K562 (cell line): ENCODE measurements around the gene MVK. TPM values are rescaled to one million over a fixed set of nuclear protein-coding genes. Genes with fewer than 3 reads are reported as not detected.

Experiments used
- ATAC-seq: fragments of 200-7000 bp; cut with Tn5 transposase; 3 replicates; pipeline ENCODE4 v1.9.1; 2020; ENCODE audit warnings: moderate library complexity
- BruUV-seq: library from RNA; stranded (reverse); fragments of 400-500 nt; replicated peaks from 2 replicates; lab custom pipeline; 2021; lab: Mats Ljungman, UMichigan
- CTCF ChIA-PET: fragments of 300-600 bp; formaldehyde crosslinking; extraction: SDS; loops from one replicate; lab custom pipeline; 2021; ENCODE audit warnings: low intra/inter-chr PET ratio; lab: Yijun Ruan, JAX
- POLR2A ChIA-PET: fragments of 300-600, 350-650 bp; sonication (Branson Sonifier 250); formaldehyde crosslinking; extraction: SDS; loops from one replicate; lab custom pipeline; 2021; ENCODE audit warnings: antibody characterized with exemption, inconsistent platforms; lab: Yijun Ruan, JAX
- DNase-seq, 4 experiments: peaks; one replicate each; pipeline versions ENCODE4 v3.0.0 to v3.0.0-alpha.2; 2011 to 2018; ENCODE audit warnings: low spot score in 3 of 4, mixed read lengths in 3 of 4; ENCODE audit errors: extremely low read depth in 1 of 4
- FAIRE-seq: peaks from 2 replicates; lab custom pipeline; 2011; peaks lifted over from hg19 to GRCh38; lab: Jason Lieb, UNC
- H2AFZ ChIP-seq: 2 replicates; pipeline ENCODE4 v1.6.0; 2011; ENCODE audit warnings: low read depth, low read length, control low read depth, inconsistent platforms
- H3K27ac ChIP-seq: fragments of 200-600 bp; 3 replicates; pipeline ENCODE4 v1.8.0; 2011; ENCODE audit warnings: low read depth, mild to moderate bottlenecking, control low read depth, inconsistent platforms, low read length, moderate library complexity, mixed read lengths; ENCODE audit errors: extremely low read depth
- H3K27me3 ChIP-seq, 2 experiments: fragments of 300-600 bp in 1 of 2; 2 replicates in 1 of 2; 3 replicates in 1 of 2; pipeline versions ENCODE4 v1.6.0 to v1.8.0; 2011; ENCODE audit warnings: inconsistent platforms in 2 of 2, low read length in 2 of 2, mild to moderate bottlenecking in 1 of 2, mixed read lengths in 1 of 2, moderate library complexity in 1 of 2; ENCODE audit not compliant: control insufficient read depth in 2 of 2, insufficient read depth in 2 of 2
- H3K36me3 ChIP-seq: fragments of 300-600 bp; 3 replicates; pipeline ENCODE4 v1.8.0; 2011; ENCODE audit warnings: mild to moderate bottlenecking, low read length, inconsistent platforms; ENCODE audit not compliant: control insufficient read depth, insufficient read depth
- H3K4me1 ChIP-seq, 2 experiments: fragments of 200-600 bp in 1 of 2; replicated peaks in 1 of 2; 2 replicates in 1 of 2; 3 replicates in 1 of 2; pipeline versions ENCODE4 v1.5.1 to v1.8.0; 2011; ENCODE audit warnings: inconsistent platforms in 2 of 2, low read length in 2 of 2, mild to moderate bottlenecking in 1 of 2, mixed read lengths in 1 of 2, moderate library complexity in 1 of 2; ENCODE audit not compliant: control insufficient read depth in 2 of 2, insufficient read depth in 2 of 2
- H3K4me2 ChIP-seq: 2 replicates; pipeline ENCODE4 v1.6.1; 2011; ENCODE audit warnings: low read length, control low read depth, inconsistent platforms, mixed read lengths; ENCODE audit not compliant: insufficient read depth
- H3K4me3 ChIP-seq: fragments of 200-600 bp; sonication (generic), shearing (Covaris generic); 2 replicates; pipeline ENCODE4 v1.5.1; 2016; ENCODE audit warnings: control low read depth, inconsistent platforms
- H3K79me2 ChIP-seq: fragments of 200-600 bp; 3 replicates; pipeline ENCODE4 v1.8.0; 2011; ENCODE audit warnings: low read length, inconsistent platforms; ENCODE audit not compliant: control insufficient read depth, insufficient read depth
- H3K9ac ChIP-seq, 2 experiments: 2 replicates each; pipeline versions ENCODE4 v1.6.0 to v1.6.1; 2011; ENCODE audit warnings: low read depth in 2 of 2, low read length in 2 of 2, control low read depth in 1 of 2, inconsistent platforms in 1 of 2, mild to moderate bottlenecking in 1 of 2, mixed read lengths in 1 of 2; ENCODE audit not compliant: insufficient read depth in 1 of 2
- H3K9me1 ChIP-seq: one replicate; pipeline ENCODE4 v1.6.0; 2011; ENCODE audit warnings: inconsistent platforms, mild to moderate bottlenecking, low read length, moderate library complexity; ENCODE audit not compliant: control insufficient read depth, insufficient read depth
- H3K9me3 ChIP-seq: replicated peaks from 2 replicates; pipeline ENCODE4 v1.5.1; 2011; ENCODE audit warnings: low read depth, low read length, inconsistent platforms; ENCODE audit not compliant: control insufficient read depth, insufficient read depth
- H4K20me1 ChIP-seq: replicated peaks from 2 replicates; pipeline ENCODE4 v1.6.1; 2011; ENCODE audit warnings: low read length, inconsistent platforms, mixed read lengths; ENCODE audit not compliant: control insufficient read depth, insufficient read depth
- FOXA3 ChIP-seq, 2 experiments: fragments of 450-650 bp in 1 of 2; sonication (generic) in 1 of 2; formaldehyde crosslinking; IDR thresholded peaks in 1 of 2; conservative IDR thresholded peaks in 1 of 2; 2 replicates each; pipeline versions ENCODE4 v1.4.0 to v1.8.0; 2020 to 2022; ENCODE audit warnings: mild to moderate bottlenecking in 2 of 2, missing genetic modification reagents in 1 of 2
- FOXJ3 ChIP-seq: sonication (generic); formaldehyde crosslinking; IDR thresholded peaks from 2 replicates; pipeline ENCODE4 v1.4.0; 2020; ENCODE audit warnings: mild to moderate bottlenecking, missing genetic modification reagents
- GTF2F1 ChIP-seq: IDR thresholded peaks from 2 replicates; pipeline ENCODE4 v1.6.1; 2011; ENCODE audit warnings: low read depth, low read length, improper control_type of control experiment
- HDAC8 ChIP-seq: fragments of 450-650 bp; IDR thresholded peaks from 2 replicates; pipeline ENCODE4 v1.6.1; 2016; ENCODE audit warnings: mild to moderate bottlenecking, missing genetic modification characterization, moderate library complexity, missing compliant biosample characterization
- NFIX ChIP-seq: fragments of 250-450 bp; sonication (Bioruptor Pico); IDR thresholded peaks from 2 replicates; pipeline ENCODE4 v1.4.0; 2020; ENCODE audit warnings: low read depth, mild to moderate bottlenecking, moderate library complexity
- POLR2A ChIP-seq: fragments of 450-650 bp; conservative IDR thresholded peaks from 2 replicates; pipeline ENCODE4 v1.6.1; 2016
- SFPQ ChIP-seq: fragments of 200-400 bp; formaldehyde crosslinking; IDR thresholded peaks from 2 replicates; pipeline ENCODE4 v1.6.1; 2017; ENCODE audit warnings: mild to moderate bottlenecking, low read depth, low read length, moderate library complexity
- TBL1XR1 ChIP-seq, 2 experiments: IDR thresholded peaks; 2 replicates each; pipeline ENCODE4 v1.6.1; 2012; ENCODE audit warnings: improper control_type of control experiment in 2 of 2, low read length in 2 of 2, mild to moderate bottlenecking in 1 of 2
- ZBED1 ChIP-seq: IDR thresholded peaks from 2 replicates; pipeline ENCODE4 v1.6.1; 2014
- ZKSCAN1 ChIP-seq: fragments of 150-350 bp; IDR thresholded peaks from 2 replicates; pipeline ENCODE4 v1.6.1; 2016; ENCODE audit warnings: low read depth, low read length
- ZNF431 ChIP-seq: sonication (generic); formaldehyde crosslinking; IDR thresholded peaks from 2 replicates; pipeline ENCODE4 v1.8.0; 2022; ENCODE audit warnings: mild to moderate bottlenecking, missing genetic modification reagents
- ZNF551 ChIP-seq: fragments of 250-450 bp; sonication (Bioruptor Pico); IDR thresholded peaks from 2 replicates; pipeline ENCODE4 v1.5.0; 2021; ENCODE audit warnings: mild to moderate bottlenecking, moderate library complexity
- WGBS: fragments of 100-300 bp; shearing (Covaris generic); methylation state at CpG from one replicate; pipeline ENCODE4 v1.1.6; 2016; ENCODE audit warnings: low coverage, mixed read lengths; ENCODE audit not compliant: insufficient coverage; ENCODE audit errors: missing lambda C conversion rate; 5-methylcytosine and 5-hydroxymethylcytosine counted together
- in situ Hi-C: fragments of 300-500 bp; cut with MboI; formaldehyde crosslinking; loops from 4 replicates; pipeline ENCODE4 v1.15.0; 2018; ENCODE audit warnings: inconsistent platforms, mixed read lengths
- intact Hi-C: fragments of 100-400 bp; cut with micrococcal nuclease; formaldehyde crosslinking; loops from 2 replicates; pipeline ENCODE4 v1.14.2; 2022
- polyA plus RNA-seq, 8 experiments: library from polyadenylated mRNA; depleted of rRNA in 4 of 8; stranded (reverse) in 5 of 8; unstranded in 3 of 8; fragments of >200 nt; fragmentation: Nextera tagmentation in 2 of 8; fragmentation: Illumina TruSeq in 1 of 8; extraction: Ambion mirVana in 2 of 8; extraction: Trizol in 1 of 8; gene quantifications; 2 replicates each; pipeline versions ENCODE4 v1.2.1 to v1.2.3, GENCODE V29; 2011 to 2014; ENCODE audit warnings: inconsistent platforms in 1 of 8, missing spikeins in 1 of 8
- total RNA-seq, 7 experiments: library from RNA; depleted of rRNA in 6 of 7; stranded (reverse); fragments of >200 nt in 6 of 7; fragmentation: Illumina TruSeq in 2 of 7; extraction: Trizol in 2 of 7; gene quantifications; 2 replicates each; pipeline versions ENCODE4 v1.2.1 to v1.2.3, GENCODE V29; 2011 to 2021; ENCODE audit warnings: low replicate concordance in 1 of 7
- TF ChIP-seq, protein P1 (sequence below): sonication (generic); formaldehyde crosslinking; IDR thresholded peaks from 2 replicates; pipeline ENCODE4 v1.5.0; 2020; ENCODE audit warnings: missing genetic modification reagents
- TF ChIP-seq, protein P2 (sequence below), 3 experiments: fragments of 200-800 bp in 1 of 3; fragments of 250-450 bp in 1 of 3; fragments of 450-650 bp in 1 of 3; sonication (Bioruptor Pico) in 1 of 3; sonication (Bioruptor generic) in 1 of 3; formaldehyde crosslinking in 1 of 3; IDR thresholded peaks; 2 replicates each; pipeline versions ENCODE4 v1.6.1 to v1.8.0; 2016 to 2022; ENCODE audit warnings: mild to moderate bottlenecking in 2 of 3, missing genetic modification characterization in 2 of 3, missing compliant biosample characterization in 1 of 3, moderate library complexity in 1 of 3

The MVK gene
- total and polyA plus RNA-seq, 9 of the 15 experiments (the other 6 are each of a cell fraction or from before 2014, with no cell fraction given): 0.41 to 33.6 (median 18.8) TPM

GRCh38 chr12:109540526-109541412 lies 32.8 kb upstream of the MVK start:
- CTCF ChIA-PET: no interaction called here
- no peak overlapping the region for H3K27ac ChIP-seq
- no peak overlapping the region for H3K4me3 ChIP-seq
- no peaks in the 10 kb centered on the region; a peak in 1 of 5 replicates for H3K4me1 ChIP-seq
- H3K36me3 ChIP-seq: no peaks in the 10 kb centered on the region
- H3K79me2 ChIP-seq: no peaks in the 10 kb centered on the region
- TF ChIP-seq ZNF551 (CRISPR knock-in tag): no peak
- no peak for TF ChIP-seq GTF2F1
- TF ChIP-seq TBL1XR1 (IDR thresholded peaks at IDR 0.05; ENCODE audit: low read length in 2 of 2): no peak
- no peak for TF ChIP-seq ZBED1
- no peak for TF ChIP-seq SFPQ
- TF ChIP-seq, protein P1, sequence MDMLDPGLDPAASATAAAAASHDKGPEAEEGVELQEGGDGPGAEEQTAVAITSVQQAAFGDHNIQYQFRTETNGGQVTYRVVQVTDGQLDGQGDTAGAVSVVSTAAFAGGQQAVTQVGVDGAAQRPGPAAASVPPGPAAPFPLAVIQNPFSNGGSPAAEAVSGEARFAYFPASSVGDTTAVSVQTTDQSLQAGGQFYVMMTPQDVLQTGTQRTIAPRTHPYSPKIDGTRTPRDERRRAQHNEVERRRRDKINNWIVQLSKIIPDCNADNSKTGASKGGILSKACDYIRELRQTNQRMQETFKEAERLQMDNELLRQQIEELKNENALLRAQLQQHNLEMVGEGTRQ (CRISPR knock-in tag): no peak
- TF ChIP-seq ZKSCAN1: no peak
- TF ChIP-seq NFIX: no peak
- no peak for TF ChIP-seq FOXJ3 (CRISPR knock-in tag)
- no peak for TF ChIP-seq FOXA3 (CRISPR knock-in tag; conservative IDR thresholded peaks at IDR 0.05 in 1 of 2, IDR thresholded peaks at IDR 0.05 in 1 of 2)
- no peak for TF ChIP-seq HDAC8 (tag)
- TF ChIP-seq ZNF431 (CRISPR knock-in tag): no peak
- TF ChIP-seq, protein P2, sequence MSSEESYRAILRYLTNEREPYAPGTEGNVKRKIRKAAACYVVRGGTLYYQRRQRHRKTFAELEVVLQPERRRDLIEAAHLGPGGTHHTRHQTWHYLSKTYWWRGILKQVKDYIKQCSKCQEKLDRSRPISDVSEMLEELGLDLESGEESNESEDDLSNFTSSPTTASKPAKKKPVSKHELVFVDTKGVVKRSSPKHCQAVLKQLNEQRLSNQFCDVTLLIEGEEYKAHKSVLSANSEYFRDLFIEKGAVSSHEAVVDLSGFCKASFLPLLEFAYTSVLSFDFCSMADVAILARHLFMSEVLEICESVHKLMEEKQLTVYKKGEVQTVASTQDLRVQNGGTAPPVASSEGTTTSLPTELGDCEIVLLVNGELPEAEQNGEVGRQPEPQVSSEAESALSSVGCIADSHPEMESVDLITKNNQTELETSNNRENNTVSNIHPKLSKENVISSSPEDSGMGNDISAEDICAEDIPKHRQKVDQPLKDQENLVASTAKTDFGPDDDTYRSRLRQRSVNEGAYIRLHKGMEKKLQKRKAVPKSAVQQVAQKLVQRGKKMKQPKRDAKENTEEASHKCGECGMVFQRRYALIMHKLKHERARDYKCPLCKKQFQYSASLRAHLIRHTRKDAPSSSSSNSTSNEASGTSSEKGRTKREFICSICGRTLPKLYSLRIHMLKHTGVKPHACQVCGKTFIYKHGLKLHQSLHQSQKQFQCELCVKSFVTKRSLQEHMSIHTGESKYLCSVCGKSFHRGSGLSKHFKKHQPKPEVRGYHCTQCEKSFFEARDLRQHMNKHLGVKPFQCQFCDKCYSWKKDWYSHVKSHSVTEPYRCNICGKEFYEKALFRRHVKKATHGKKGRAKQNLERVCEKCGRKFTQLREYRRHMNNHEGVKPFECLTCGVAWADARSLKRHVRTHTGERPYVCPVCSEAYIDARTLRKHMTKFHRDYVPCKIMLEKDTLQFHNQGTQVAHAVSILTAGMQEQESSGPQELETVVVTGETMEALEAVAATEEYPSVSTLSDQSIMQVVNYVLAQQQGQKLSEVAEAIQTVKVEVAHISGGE (CRISPR knock-in tag; IDR thresholded peaks at IDR 0.05): no peak
- TF ChIP-seq POLR2A: no peak
- TF ChIP-seq, all 486 proteins: peak for 0
- BruUV-seq: no TSS peak
- Histone ChIP-seq H3K9me1 (no peaks in the 10 kb centered on the region), H3K9me3 (peaks cover 3% of the 10 kb centered on the region; the same call in 1 of the 2 replicates), H3K27me3 (peaks cover 48 to 87% of the 10 kb centered on the region in 2 experiments), H2AFZ (no peak overlapping the region), H3K9ac (peak overlapping the region in 1 of 2 experiments; percentile 53; a peak in 1 of 4 replicates), H4K20me1 (0 out of 2 replicates have a peak, but pooled peaks cover 8% of the 10 kb centered on the region), H3K4me2 (no peak overlapping the region)
- POLR2A ChIA-PET: interaction anchor here (0.5 to 1.5 kb wide), 2 partner anchors 10 to 33 kb away, joined by 3 to 13 read pairs; partner anchors contain the start of genes MMAB and MVK
- intact Hi-C loops (no loop called here), in situ Hi-C loops (no loop called here)
- ATAC-seq (no peak), FAIRE-seq (no peak), DNase-seq (no peak)
- 7% methylated on average over 15 of the region's 16 CpGs for WGBS
